HL-60 (cell line): Measurements from ENCODE around the gene SGK1.

Experiments used
- CTCF ChIP-seq: IDR thresholded peaks from one replicate; pipeline ENCODE4 v1.5.1; 2011; ENCODE audit warnings: low read length, control low read depth, inconsistent platforms; ENCODE audit not compliant: insufficient read depth
- SPI1 ChIP-seq: IDR thresholded peaks from 2 replicates; pipeline ENCODE4 v1.6.1; 2012; ENCODE audit warnings: low read depth, mild to moderate bottlenecking, borderline replicate concordance

DNA sequence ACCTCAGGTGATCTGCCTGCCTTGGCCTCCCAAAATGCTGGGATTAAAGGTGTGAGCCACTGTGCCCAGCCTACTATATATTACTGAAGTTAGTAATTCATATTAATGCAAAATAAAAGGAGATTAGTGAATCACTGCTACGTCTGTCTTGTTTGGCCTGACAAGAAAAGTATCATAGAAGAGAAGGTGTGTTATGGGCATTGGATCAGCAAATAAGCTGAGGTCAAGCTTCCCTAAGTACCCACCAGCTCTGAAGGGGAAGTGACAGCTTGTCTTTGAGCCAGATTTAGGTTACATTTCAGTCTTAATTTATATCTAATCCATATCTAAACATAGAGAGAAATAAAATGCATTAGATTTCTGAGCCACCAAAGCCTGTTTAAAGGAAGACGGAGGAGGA, 7.1 kb downstream of the SGK1 start:
- TF ChIP-seq CTCF: no peak
- TF ChIP-seq SPI1: no peak
